Measurements from ENCODE around the gene RNLS.

RNLS gene

DNA sequence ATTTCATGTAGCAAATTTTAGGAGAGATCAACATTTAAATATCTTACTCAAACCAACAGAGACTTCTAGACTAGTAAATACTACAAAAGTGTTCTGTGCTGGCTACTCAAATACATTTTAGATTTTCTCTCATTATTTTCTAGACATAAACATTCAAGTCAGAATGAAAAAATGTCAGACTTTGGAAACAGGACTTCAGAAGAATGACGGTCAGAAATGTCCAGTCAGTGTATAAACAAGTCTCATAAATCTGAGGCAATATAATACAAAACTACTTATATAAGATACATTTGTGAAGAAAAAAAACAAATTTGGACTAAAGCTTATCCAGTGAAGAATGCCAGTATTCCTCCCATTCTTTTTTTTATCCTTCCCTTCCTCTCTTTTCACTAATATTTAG, 25.9 kb downstream of the RNLS start:
- Histone ChIP-seq H3K36me3 (ENCODE audit: control insufficient read depth in 5 of 5, insufficient read depth in 5 of 5, low read length in 5 of 5) (no peaks in the 10 kb centered on the region), H3K27ac (ENCODE audit: low read depth, low read length) (no peak overlapping the region), H3K4me1 (ENCODE audit: control insufficient read depth in 5 of 5, insufficient read depth in 5 of 5, low read length in 5 of 5) (peaks cover 0 to 6% (median 0%) of the 10 kb centered on the region in 5 donors), H3K27me3 (ENCODE audit: control insufficient read depth in 5 of 5, insufficient read depth in 4 of 5, low read length in 5 of 5) (no peaks in the 10 kb centered on the region), H3K9me3 (ENCODE audit: control insufficient read depth in 5 of 5, low read length in 5 of 5) (peaks cover 0 to under 1% (median 0%) of the 10 kb centered on the region in 5 donors), H3K4me3 (ENCODE audit: low read depth in 1 of 5, low read length in 5 of 5) (no peak overlapping the region), H3K9ac (ENCODE audit: low read length in 5 of 5) (no peak overlapping the region)

- Histone ChIP-seq H3K4me1 (ENCODE audit: control insufficient read depth in 5 of 5, insufficient read depth in 5 of 5, low read length in 5 of 5) (peaks cover 0 to 6% (median 0%) of the 10 kb centered on the region in 5 donors), H3K27ac (ENCODE audit: low read depth, low read length) (no peak overlapping the region), H3K36me3 (ENCODE audit: control insufficient read depth in 5 of 5, insufficient read depth in 5 of 5, low read length in 5 of 5) (no peaks in the 10 kb centered on the region), H3K9ac (ENCODE audit: low read length in 5 of 5) (no peak overlapping the region), H3K27me3 (ENCODE audit: control insufficient read depth in 5 of 5, insufficient read depth in 4 of 5, low read length in 5 of 5) (no peaks in the 10 kb centered on the region), H3K9me3 (ENCODE audit: control insufficient read depth in 5 of 5, low read length in 5 of 5) (no peaks in the 10 kb centered on the region), H3K4me3 (ENCODE audit: low read depth in 1 of 5, low read length in 5 of 5) (no peak overlapping the region)
These were observed 27.8 kb downstream of the RNLS start for GRCh38 chr10:88555190-88555908.

- H3K27ac ChIP-seq (ENCODE audit: low read depth, low read length), result no peak overlapping the region
- H3K4me1 ChIP-seq (ENCODE audit: control insufficient read depth in 5 of 5, insufficient read depth in 5 of 5, low read length in 5 of 5), result peaks cover 0 to 6% (median 0%) of the 10 kb centered on the region in 5 donors
- H3K9ac ChIP-seq (ENCODE audit: low read length in 5 of 5), result no peak overlapping the region
- H3K9me3 ChIP-seq (ENCODE audit: control insufficient read depth in 5 of 5, low read length in 5 of 5), result no peaks in the 10 kb centered on the region
- no peaks in the 10 kb centered on the region for H3K36me3 ChIP-seq (ENCODE audit: control insufficient read depth in 5 of 5, insufficient read depth in 5 of 5, low read length in 5 of 5)
- H3K27me3 ChIP-seq (ENCODE audit: control insufficient read depth in 5 of 5, insufficient read depth in 4 of 5, low read length in 5 of 5), result no peaks in the 10 kb centered on the region
- no peak overlapping the region for H3K4me3 ChIP-seq (ENCODE audit: low read depth in 1 of 5, low read length in 5 of 5)
These were observed 29.9 kb downstream of the RNLS start for GRCh38 chr10:88553116-88553752.

- H3K36me3 ChIP-seq (ENCODE audit: control insufficient read depth in 5 of 5, insufficient read depth in 5 of 5, low read length in 5 of 5), result no peaks in the 10 kb centered on the region
These were observed 31.9 kb downstream of the RNLS start for GRCh38 chr10:88551246-88551645.

GRCh38 chr10:88546497-88546896, 36.6 kb downstream of the RNLS start:
- Histone ChIP-seq H3K4me3 (ENCODE audit: low read depth in 1 of 5, low read length in 5 of 5) (no peak overlapping the region), H3K9me3 (ENCODE audit: control insufficient read depth in 5 of 5, low read length in 5 of 5) (no peaks in the 10 kb centered on the region), H3K9ac (ENCODE audit: low read length in 5 of 5) (no peak overlapping the region), H3K4me1 (ENCODE audit: control insufficient read depth in 5 of 5, insufficient read depth in 5 of 5, low read length in 5 of 5) (peaks cover 0 to 9% (median 5%) of the 10 kb centered on the region in 5 donors), H3K27ac (ENCODE audit: low read depth, low read length) (no peak overlapping the region), H3K36me3 (ENCODE audit: control insufficient read depth in 5 of 5, insufficient read depth in 5 of 5, low read length in 5 of 5) (no peaks in the 10 kb centered on the region), H3K27me3 (ENCODE audit: control insufficient read depth in 5 of 5, insufficient read depth in 4 of 5, low read length in 5 of 5) (no peaks in the 10 kb centered on the region)

More at GRCh38 chr10:88551246-88551645, 31.9 kb downstream of the RNLS start:
- Histone ChIP-seq H3K27ac (ENCODE audit: low read depth, low read length) (no peak overlapping the region), H3K9me3 (ENCODE audit: control insufficient read depth in 5 of 5, low read length in 5 of 5) (no peaks in the 10 kb centered on the region), H3K9ac (ENCODE audit: low read length in 5 of 5) (no peak overlapping the region), H3K4me1 (ENCODE audit: control insufficient read depth in 5 of 5, insufficient read depth in 5 of 5, low read length in 5 of 5) (peaks cover 0 to 6% (median 0%) of the 10 kb centered on the region in 5 donors), H3K27me3 (ENCODE audit: control insufficient read depth in 5 of 5, insufficient read depth in 4 of 5, low read length in 5 of 5) (no peaks in the 10 kb centered on the region), H3K4me3 (ENCODE audit: low read depth in 1 of 5, low read length in 5 of 5) (no peak overlapping the region)

GRCh38 chr10:88545359-88545758, 37.8 kb downstream of the RNLS start:
- no peak overlapping the region for H3K9ac ChIP-seq (ENCODE audit: low read length in 5 of 5)
- no peaks in the 10 kb centered on the region for H3K36me3 ChIP-seq (ENCODE audit: control insufficient read depth in 5 of 5, insufficient read depth in 5 of 5, low read length in 5 of 5)
- H3K4me1 ChIP-seq (ENCODE audit: control insufficient read depth in 5 of 5, insufficient read depth in 5 of 5, low read length in 5 of 5), result peaks cover 0 to 17% (median 8%) of the 10 kb centered on the region in 5 donors
- no peaks in the 10 kb centered on the region for H3K27me3 ChIP-seq (ENCODE audit: control insufficient read depth in 5 of 5, insufficient read depth in 4 of 5, low read length in 5 of 5)
- H3K4me3 ChIP-seq (ENCODE audit: low read depth in 1 of 5, low read length in 5 of 5), result no peak overlapping the region
- H3K9me3 ChIP-seq (ENCODE audit: control insufficient read depth in 5 of 5, low read length in 5 of 5), result no peaks in the 10 kb centered on the region
- no peak overlapping the region for H3K27ac ChIP-seq (ENCODE audit: low read depth, low read length)

DNA sequence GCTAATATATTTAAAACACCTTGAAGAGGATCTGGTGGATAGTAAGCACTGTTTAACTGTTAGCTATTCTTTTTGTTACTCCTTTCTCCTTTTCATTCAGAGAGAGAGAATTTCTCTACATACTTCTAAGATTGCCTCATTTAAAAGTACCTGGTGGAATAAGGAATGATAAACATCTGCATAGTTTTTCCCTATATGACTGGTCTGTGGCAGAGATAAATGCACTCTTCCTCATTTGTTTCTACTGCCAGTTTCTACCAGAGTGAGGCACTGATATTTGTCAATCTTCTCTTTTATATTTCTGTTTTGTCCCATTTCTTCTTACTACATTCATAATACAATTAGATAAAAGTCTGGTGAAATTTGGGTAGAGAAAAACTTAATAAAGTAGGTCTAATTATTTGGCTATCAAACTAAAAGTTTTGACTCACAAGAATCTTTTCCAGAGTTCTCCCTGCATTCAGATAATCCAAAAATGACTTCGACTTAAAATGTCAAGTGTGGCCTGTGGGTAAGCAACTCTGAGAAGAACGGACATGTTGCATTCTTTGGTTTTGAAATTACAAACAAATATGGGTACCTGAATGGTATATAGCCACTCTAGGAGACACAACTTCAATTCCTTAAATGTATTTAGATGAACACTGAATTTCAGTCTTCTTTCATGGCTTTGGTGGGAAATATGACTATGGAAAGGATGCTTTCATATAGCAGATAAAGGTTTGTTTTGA, 38.8 kb downstream of the RNLS start:
- Histone ChIP-seq H3K9ac (ENCODE audit: low read length in 5 of 5) (no peak overlapping the region), H3K4me1 (ENCODE audit: control insufficient read depth in 5 of 5, insufficient read depth in 5 of 5, low read length in 5 of 5) (peaks cover 0 to 21% (median 8%) of the 10 kb centered on the region in 5 donors), H3K9me3 (ENCODE audit: control insufficient read depth in 5 of 5, low read length in 5 of 5) (no peaks in the 10 kb centered on the region), H3K27ac (ENCODE audit: low read depth, low read length) (no peak overlapping the region), H3K27me3 (ENCODE audit: control insufficient read depth in 5 of 5, insufficient read depth in 4 of 5, low read length in 5 of 5) (no peaks in the 10 kb centered on the region), H3K4me3 (ENCODE audit: low read depth in 1 of 5, low read length in 5 of 5) (no peak overlapping the region), H3K36me3 (ENCODE audit: control insufficient read depth in 5 of 5, insufficient read depth in 5 of 5, low read length in 5 of 5) (no peaks in the 10 kb centered on the region)

GRCh38 chr10:88542522-88542921, 40.6 kb downstream of the RNLS start:
- Histone ChIP-seq H3K27ac (ENCODE audit: low read depth, low read length) (no peak overlapping the region), H3K9me3 (ENCODE audit: control insufficient read depth in 5 of 5, low read length in 5 of 5) (no peaks in the 10 kb centered on the region), H3K9ac (ENCODE audit: low read length in 5 of 5) (no peak overlapping the region), H3K36me3 (ENCODE audit: control insufficient read depth in 5 of 5, insufficient read depth in 5 of 5, low read length in 5 of 5) (no peaks in the 10 kb centered on the region), H3K4me1 (ENCODE audit: control insufficient read depth in 5 of 5, insufficient read depth in 5 of 5, low read length in 5 of 5) (peaks cover 0 to 35% (median 9%) of the 10 kb centered on the region in 5 donors), H3K27me3 (ENCODE audit: control insufficient read depth in 5 of 5, insufficient read depth in 4 of 5, low read length in 5 of 5) (no peaks in the 10 kb centered on the region), H3K4me3 (ENCODE audit: low read depth in 1 of 5, low read length in 5 of 5) (no peak overlapping the region)

DNA sequence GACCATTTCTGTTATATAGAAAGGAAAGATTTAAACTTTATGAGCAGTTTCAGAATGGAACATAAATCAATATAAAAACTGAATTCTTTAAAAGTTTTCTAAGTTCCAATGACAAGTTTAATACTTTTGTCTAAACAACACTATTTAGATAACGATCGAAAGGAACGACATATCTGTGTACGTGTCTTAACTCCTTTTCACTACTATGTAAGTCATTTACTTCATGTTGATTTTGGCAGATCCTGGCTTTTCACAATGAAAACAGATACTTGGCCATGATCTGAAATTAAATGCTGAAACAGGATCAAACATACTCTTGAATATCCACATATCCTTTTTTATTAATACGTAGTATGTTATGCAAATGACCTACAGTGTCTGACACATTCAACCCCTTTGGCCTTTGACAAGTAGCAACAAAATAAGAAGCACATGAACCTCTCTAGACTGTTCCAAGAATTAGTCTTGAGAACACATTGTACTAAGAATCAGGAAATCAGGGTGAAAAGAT, 41.9 kb downstream of the RNLS start:
- Histone ChIP-seq H3K27me3 (ENCODE audit: control insufficient read depth in 5 of 5, insufficient read depth in 4 of 5, low read length in 5 of 5) (no peaks in the 10 kb centered on the region), H3K27ac (ENCODE audit: low read depth, low read length) (no peak overlapping the region), H3K4me1 (ENCODE audit: control insufficient read depth in 5 of 5, insufficient read depth in 5 of 5, low read length in 5 of 5) (peaks cover 0 to 36% (median 10%) of the 10 kb centered on the region in 5 donors), H3K9ac (ENCODE audit: low read length in 5 of 5) (no peak overlapping the region), H3K4me3 (ENCODE audit: low read depth in 1 of 5, low read length in 5 of 5) (no peak overlapping the region), H3K36me3 (ENCODE audit: control insufficient read depth in 5 of 5, insufficient read depth in 5 of 5, low read length in 5 of 5) (no peaks in the 10 kb centered on the region), H3K9me3 (ENCODE audit: control insufficient read depth in 5 of 5, low read length in 5 of 5) (no peaks in the 10 kb centered on the region)

DNA sequence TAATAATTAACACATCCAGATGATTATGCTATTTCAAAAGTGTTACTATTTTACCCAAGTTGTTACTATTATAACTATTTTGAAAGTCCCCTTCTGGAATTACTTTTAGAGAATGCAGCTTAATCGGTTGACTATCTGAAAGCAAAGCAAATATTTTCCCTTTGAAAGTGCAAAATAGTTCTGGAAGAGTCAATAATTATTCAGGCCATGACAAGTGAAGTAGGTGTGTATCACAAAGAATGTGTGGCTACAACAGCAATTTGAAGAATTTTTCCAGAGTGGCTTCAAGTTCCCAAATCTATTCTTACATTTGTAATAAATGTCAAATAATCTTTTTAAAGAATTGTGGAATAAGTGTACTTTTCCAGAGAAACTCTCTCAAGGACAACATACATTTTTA, 42.8 kb downstream of the RNLS start:
- H3K9me3 ChIP-seq (ENCODE audit: control insufficient read depth in 5 of 5, low read length in 5 of 5), result no peaks in the 10 kb centered on the region
- no peaks in the 10 kb centered on the region for H3K36me3 ChIP-seq (ENCODE audit: control insufficient read depth in 5 of 5, insufficient read depth in 5 of 5, low read length in 5 of 5)
- H3K9ac ChIP-seq (ENCODE audit: low read length in 5 of 5), result no peak overlapping the region
- H3K27me3 ChIP-seq (ENCODE audit: control insufficient read depth in 5 of 5, insufficient read depth in 4 of 5, low read length in 5 of 5), result no peaks in the 10 kb centered on the region
- H3K27ac ChIP-seq (ENCODE audit: low read depth, low read length), result no peak overlapping the region
- H3K4me1 ChIP-seq (ENCODE audit: control insufficient read depth in 5 of 5, insufficient read depth in 5 of 5, low read length in 5 of 5), result peaks cover 0 to 36% (median 10%) of the 10 kb centered on the region in 5 donors
- no peak overlapping the region for H3K4me3 ChIP-seq (ENCODE audit: low read depth in 1 of 5, low read length in 5 of 5)
